ENCODE measurements around the gene MED16.

The MED16 gene

DNA sequence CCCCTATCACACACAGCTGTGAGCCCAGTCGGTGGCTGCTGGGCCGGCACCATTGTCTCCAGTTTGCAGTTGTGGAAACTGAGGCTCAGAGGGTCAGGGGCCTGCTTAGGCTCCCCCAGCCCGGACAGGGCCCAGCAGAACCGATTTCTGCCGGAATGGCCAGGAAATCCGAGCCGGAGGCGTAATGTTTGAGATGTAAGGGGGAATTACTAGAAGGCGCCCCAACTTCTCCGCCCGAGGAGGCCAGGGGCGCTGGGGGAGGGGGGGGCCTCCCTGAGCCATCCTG is 25.1 kb upstream of the MED16 start:
- H3K27ac ChIP-seq, result no peak overlapping the region
- POLR2A ChIA-PET (ENCODE audit: low non-redundant PET), result no interaction called here
- TF ChIP-seq, protein P1, sequence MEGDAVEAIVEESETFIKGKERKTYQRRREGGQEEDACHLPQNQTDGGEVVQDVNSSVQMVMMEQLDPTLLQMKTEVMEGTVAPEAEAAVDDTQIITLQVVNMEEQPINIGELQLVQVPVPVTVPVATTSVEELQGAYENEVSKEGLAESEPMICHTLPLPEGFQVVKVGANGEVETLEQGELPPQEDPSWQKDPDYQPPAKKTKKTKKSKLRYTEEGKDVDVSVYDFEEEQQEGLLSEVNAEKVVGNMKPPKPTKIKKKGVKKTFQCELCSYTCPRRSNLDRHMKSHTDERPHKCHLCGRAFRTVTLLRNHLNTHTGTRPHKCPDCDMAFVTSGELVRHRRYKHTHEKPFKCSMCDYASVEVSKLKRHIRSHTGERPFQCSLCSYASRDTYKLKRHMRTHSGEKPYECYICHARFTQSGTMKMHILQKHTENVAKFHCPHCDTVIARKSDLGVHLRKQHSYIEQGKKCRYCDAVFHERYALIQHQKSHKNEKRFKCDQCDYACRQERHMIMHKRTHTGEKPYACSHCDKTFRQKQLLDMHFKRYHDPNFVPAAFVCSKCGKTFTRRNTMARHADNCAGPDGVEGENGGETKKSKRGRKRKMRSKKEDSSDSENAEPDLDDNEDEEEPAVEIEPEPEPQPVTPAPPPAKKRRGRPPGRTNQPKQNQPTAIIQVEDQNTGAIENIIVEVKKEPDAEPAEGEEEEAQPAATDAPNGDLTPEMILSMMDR (conservative IDR thresholded peaks at IDR 0.05; ENCODE audit: low read depth), result no peak
- CTCF ChIA-PET, result interaction anchor here (0.6 to 0.7 kb wide), 2 partner anchors 64 to 83 kb away, joined by 3 to 4 read pairs; no protein-coding TSS in a partner anchor
- no peak for DNase-seq (ENCODE audit: low spot score)

DNA sequence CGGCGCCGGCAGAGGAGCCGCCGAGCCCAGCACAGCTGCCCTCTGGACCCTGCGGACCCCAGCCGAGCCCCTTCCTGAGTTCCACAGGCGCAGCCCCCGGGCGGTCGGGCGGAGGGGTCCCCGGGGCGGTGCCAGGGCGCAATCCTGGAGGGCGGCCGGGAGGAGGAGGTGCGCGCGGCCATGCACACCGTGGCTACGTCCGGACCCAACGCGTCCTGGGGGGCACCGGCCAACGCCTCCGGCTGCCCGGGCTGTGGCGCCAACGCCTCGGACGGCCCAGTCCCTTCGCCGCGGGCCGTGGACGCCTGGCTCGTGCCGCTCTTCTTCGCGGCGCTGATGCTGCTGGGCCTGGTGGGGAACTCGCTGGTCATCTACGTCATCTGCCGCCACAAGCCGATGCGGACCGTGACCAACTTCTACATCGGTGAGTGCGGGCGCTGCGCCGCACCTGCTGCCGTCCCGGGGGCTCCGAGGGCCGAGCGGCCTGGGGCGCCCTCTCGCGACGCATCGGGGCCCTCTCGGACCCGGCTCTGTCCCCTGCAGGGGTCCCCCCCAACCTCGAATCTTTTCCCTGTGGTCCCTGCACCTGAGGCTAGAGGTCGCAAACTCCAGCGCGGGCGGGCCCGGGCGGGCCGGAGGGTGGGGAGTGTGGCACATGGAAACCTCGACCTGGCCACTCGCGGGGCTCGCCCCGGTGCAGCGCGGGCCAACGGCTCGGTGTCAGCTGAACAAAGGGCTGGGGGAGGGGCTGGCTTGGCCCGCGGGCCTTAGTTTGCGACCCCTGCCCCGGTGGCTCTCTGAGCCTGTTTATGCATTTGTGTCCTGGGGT is 24.6 kb upstream of the MED16 start, which contains the start of gene KISS1R:
TSS of gene KISS1R (plus strand) at position 11 of the 829 bp plus-strand sequence. CDS start at position 181, 170 bp downstream.
- no peak for DNase-seq (ENCODE audit: low spot score)
- CTCF ChIA-PET, result interaction anchor here (0.6 to 0.7 kb wide), 3 partner anchors 64 to 168 kb away, joined by 3 to 4 read pairs (median 3); no protein-coding TSS in a partner anchor
- H3K27ac ChIP-seq, result no peak within 1 kb of the TSS
- TF ChIP-seq, protein P1 (conservative IDR thresholded peaks at IDR 0.05; ENCODE audit: low read depth), result peak; percentile 65
- POLR2A ChIA-PET (ENCODE audit: low non-redundant PET), result no interaction called here

DNA sequence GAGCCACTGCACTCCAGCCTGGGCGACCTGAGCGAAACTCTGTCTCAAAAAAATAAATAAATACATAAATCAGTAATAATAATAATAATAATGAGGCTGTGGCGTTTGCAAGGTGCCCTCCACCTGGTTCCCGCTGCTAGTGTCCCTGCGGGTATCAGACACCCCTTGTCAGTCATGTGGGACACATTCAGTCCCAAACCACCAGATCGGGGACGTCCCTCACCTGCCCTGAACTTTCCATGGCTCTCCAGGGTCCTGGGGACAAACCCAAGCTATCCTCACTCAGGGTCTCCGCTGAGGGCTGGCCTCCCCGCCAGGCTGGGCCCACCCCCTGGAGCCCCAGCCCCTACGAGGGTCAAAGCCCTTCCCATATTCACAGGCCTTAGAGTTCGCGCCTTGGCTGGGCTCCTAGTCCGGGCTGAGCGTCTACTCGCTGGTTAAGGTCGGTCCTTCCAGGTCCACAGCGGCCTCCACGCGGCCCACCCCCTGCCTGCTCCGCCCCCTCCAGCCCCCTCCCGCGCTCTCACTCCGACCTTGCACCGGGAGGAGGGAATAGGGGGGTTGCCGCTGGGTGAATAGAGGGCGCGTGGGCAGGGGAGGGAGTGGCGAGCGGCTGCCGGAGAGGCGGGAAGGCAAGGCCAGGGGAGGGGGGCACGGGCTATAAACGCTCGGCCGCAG is 23.8 kb upstream of the MED16 start:
- H3K27ac ChIP-seq, result no peak overlapping the region
- TF ChIP-seq, protein P1 (conservative IDR thresholded peaks at IDR 0.05; ENCODE audit: low read depth), result no peak
- DNase-seq (ENCODE audit: low spot score), result no peak
- ChIA-PET CTCF (interaction anchor here (0.6 kb wide), 1 partner anchor 167 kb away, joined by 3 read pairs; no protein-coding TSS in a partner anchor), POLR2A (ENCODE audit: low non-redundant PET) (no interaction called here)

DNA sequence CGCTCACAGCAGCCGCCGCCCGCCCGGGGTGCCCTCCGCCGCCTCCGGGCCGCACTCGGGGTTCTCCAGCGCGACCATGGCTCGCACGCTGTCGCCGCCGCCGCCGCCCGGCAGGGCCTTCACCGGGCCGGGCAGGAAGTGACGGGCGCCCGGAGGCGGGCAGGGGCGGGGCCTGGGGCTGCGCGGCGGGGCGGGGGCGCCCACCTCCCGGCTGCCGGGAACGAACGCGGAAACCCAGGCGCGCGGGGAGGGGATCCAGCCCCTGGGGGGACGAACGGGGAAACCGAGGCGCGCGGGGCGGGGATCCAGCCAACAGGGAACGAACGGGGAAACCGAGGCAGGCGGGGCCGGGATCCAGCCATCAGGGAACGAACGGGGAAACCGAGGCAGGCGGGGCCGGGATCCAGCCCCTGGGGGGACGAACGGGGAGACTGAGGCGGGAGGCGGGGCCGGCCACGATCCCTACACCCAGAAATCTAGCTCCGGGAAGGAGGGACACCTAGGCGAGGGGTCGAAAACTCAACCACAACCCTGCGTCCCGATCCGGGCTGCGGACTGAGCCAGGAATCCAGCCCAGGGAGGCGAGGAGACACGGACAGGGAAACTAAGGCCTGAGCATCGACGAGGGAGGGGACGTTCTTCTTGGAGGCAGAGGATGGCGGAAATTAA is 20.2 kb upstream of the MED16 start, which contains the start of gene R3HDM4:
TSS of gene R3HDM4 (minus strand) at position 140 of the 669 bp plus-strand sequence. CDS start at position 78, 62 bp downstream.
- CTCF ChIA-PET, result no interaction called here
- peak within 1 kb of the TSS; percentile 91 for H3K27ac ChIP-seq
- POLR2A ChIA-PET (ENCODE audit: low non-redundant PET), result no interaction called here
- TF ChIP-seq, protein P1 (conservative IDR thresholded peaks at IDR 0.05; ENCODE audit: low read depth), result no peak
- DNase-seq (ENCODE audit: low spot score), result peak; percentile 67

DNA sequence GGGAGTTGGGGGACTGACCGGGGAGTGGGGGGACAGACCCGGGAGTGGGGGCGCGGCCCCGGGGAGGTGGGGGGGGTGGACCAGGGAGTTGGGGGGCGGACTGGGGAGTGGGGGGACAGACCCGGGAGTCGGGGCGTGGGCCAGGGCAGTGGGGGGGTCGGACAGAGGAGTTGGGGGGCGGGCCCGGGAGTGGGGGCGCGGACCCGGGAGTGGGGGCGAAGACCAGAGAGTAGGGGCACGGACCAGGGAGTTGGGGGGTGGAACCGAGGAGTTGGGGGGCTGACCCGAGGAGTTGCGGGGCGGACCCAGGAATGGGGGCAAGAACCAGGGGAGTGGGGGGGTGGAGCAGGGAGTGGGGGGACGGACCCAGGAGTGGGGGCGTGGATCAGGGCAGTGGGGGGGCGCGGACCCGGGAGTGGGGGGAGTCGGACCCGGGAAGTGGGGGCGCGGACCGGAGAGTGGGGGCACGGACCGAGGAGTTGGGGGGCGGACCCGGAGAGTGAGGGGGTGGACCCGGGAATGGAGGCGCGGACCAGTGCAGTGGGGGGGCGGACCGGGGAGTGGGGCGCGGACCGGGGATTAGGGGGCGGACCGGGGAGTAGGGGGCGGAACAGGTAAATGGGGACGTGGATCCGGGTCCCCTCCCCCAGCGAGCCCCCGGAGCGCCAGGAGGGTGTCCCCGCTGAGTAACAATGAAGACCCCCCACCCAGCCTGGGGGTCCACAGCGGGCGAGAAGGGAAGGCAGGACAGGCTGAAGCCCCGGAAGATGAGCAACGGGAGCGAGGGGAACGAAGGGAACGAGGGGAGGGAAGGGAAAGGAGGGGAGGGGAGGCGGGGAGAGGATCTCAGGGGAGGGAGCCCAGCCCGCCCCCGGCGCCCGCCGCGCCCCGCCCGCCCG is 19.4 kb upstream of the MED16 start:
- ChIA-PET POLR2A (ENCODE audit: low non-redundant PET) (no interaction called here), CTCF (no interaction called here)
- TF ChIP-seq, protein P1 (conservative IDR thresholded peaks at IDR 0.05; ENCODE audit: low read depth), result no peak
- DNase-seq (ENCODE audit: low spot score), result peak; percentile 55
- H3K27ac ChIP-seq, result peak overlapping the region; percentile 91
